HepG2 (cell line): Measurements from ENCODE around the gene FAP. TPM values are rescaled to one million over a fixed set of nuclear protein-coding genes. Genes with fewer than 3 reads are reported as not detected.

ENCODE experiments used
- ATAC-seq: fragments of 200-7000 bp; cut with Tn5 transposase; 3 replicates; pipeline ENCODE4 v1.9.1; 2020; ENCODE audit warnings: mild to moderate bottlenecking, moderate library complexity
- BruUV-seq: library from RNA; stranded (reverse); fragments of 400-500 nt; replicated peaks from 2 replicates; lab custom pipeline; 2021; lab: Mats Ljungman, UMichigan
- CTCF ChIA-PET: fragments of 300-600 bp; formaldehyde crosslinking; extraction: SDS; loops from one replicate; lab custom pipeline; 2021; ENCODE audit warnings: low total read pairs, inconsistent platforms, low intra/inter-chr PET ratio; lab: Yijun Ruan, JAX
- POLR2A ChIA-PET: fragments of 350-600 bp; sonication (Branson Sonifier 250); formaldehyde crosslinking; loops from one replicate; lab custom pipeline; 2020; ENCODE audit warnings: antibody characterized with exemption, inconsistent platforms; lab: Yijun Ruan, JAX
- DNase-seq: peaks from one replicate; pipeline ENCODE4 v3.0.0-alpha.2; 2015; ENCODE audit warnings: low spot score
- FAIRE-seq: peaks from 3 replicates; lab custom pipeline; 2011; peaks lifted over from hg19 to GRCh38; lab: Jason Lieb, UNC
- H2AFZ ChIP-seq: one replicate; pipeline ENCODE4 v1.6.1; 2011; ENCODE audit warnings: low read length, inconsistent platforms
- H3K27ac ChIP-seq: fragments of 300-600 bp; 3 replicates; pipeline ENCODE4 v1.8.0; 2011; ENCODE audit warnings: mixed run types, mild to moderate bottlenecking, mixed read lengths, low read length, inconsistent platforms; ENCODE audit not compliant: insufficient read depth; ENCODE audit errors: extremely low read length
- H3K27me3 ChIP-seq, 2 experiments: fragments of 200-600 bp in 1 of 2; 2 replicates in 1 of 2; 3 replicates in 1 of 2; pipeline versions ENCODE4 v1.6.0 to v1.8.0; 2011; ENCODE audit warnings: low read length in 2 of 2, mild to moderate bottlenecking in 2 of 2, moderate library complexity in 2 of 2, inconsistent platforms in 1 of 2; ENCODE audit not compliant: insufficient read depth in 2 of 2, control insufficient read depth in 1 of 2
- H3K36me3 ChIP-seq, 2 experiments: fragments of 200-600 bp in 1 of 2; replicated peaks in 1 of 2; 2 replicates in 1 of 2; 3 replicates in 1 of 2; pipeline versions ENCODE4 v1.5.1 to v1.8.0; 2011; ENCODE audit warnings: low read length in 2 of 2, inconsistent platforms in 1 of 2; ENCODE audit not compliant: insufficient read depth in 2 of 2, control insufficient read depth in 1 of 2
- H3K4me1 ChIP-seq: 2 replicates; pipeline ENCODE4 v1.5.1; 2012; ENCODE audit warnings: low read length, inconsistent platforms; ENCODE audit not compliant: insufficient read depth
- H3K4me2 ChIP-seq: 2 replicates; pipeline ENCODE4 v1.6.0; 2011; ENCODE audit warnings: low read depth, low read length, inconsistent platforms
- H3K4me3 ChIP-seq, 3 experiments: fragments of 200-600 bp in 1 of 3; sonication (generic), shearing (Covaris generic) in 1 of 3; replicated peaks in 1 of 3; 2 replicates each; pipeline ENCODE4 v1.5.1; 2011 to 2016; ENCODE audit warnings: low read length in 3 of 3, inconsistent platforms in 2 of 3, low read depth in 2 of 3, mild to moderate bottlenecking in 2 of 3, control low read depth in 1 of 3, mixed read lengths in 1 of 3; ENCODE audit not compliant: insufficient read depth in 1 of 3
- H3K79me2 ChIP-seq: one replicate; pipeline ENCODE4 v1.6.1; 2011; ENCODE audit warnings: low read length, inconsistent platforms; ENCODE audit not compliant: insufficient read depth
- H3K9ac ChIP-seq: 2 replicates; pipeline ENCODE4 v1.6.0; 2011; ENCODE audit warnings: mild to moderate bottlenecking, low read depth, low read length, inconsistent platforms; ENCODE audit not compliant: insufficient read depth
- H3K9me3 ChIP-seq: 2 replicates; pipeline ENCODE4 v1.5.1; 2012; ENCODE audit warnings: mild to moderate bottlenecking, low read length
- H4K20me1 ChIP-seq: 2 replicates; pipeline ENCODE4 v1.6.0; 2011; ENCODE audit warnings: inconsistent platforms, mild to moderate bottlenecking, low read length, moderate library complexity; ENCODE audit not compliant: insufficient read depth
- ARID3A ChIP-seq: IDR thresholded peaks from 2 replicates; pipeline ENCODE4 v1.6.1; 2012; ENCODE audit warnings: low read depth, low read length, improper control_type of control experiment
- ARID5B ChIP-seq: IDR thresholded peaks from 2 replicates; pipeline ENCODE4 v1.4.0; 2020; ENCODE audit warnings: mild to moderate bottlenecking, missing genetic modification reagents
- GATAD2A ChIP-seq: IDR thresholded peaks from 2 replicates; pipeline ENCODE4 v1.6.1; 2016
- HMG20A ChIP-seq: IDR thresholded peaks from 2 replicates; pipeline ENCODE4 v1.6.1; 2016; ENCODE audit warnings: borderline replicate concordance
- KAT8 ChIP-seq: IDR thresholded peaks from 2 replicates; pipeline ENCODE4 v1.6.1; 2016; ENCODE audit warnings: missing genetic modification reagents, missing compliant biosample characterization
- KLF16 ChIP-seq, 2 experiments: sonication (generic) in 1 of 2; formaldehyde crosslinking in 1 of 2; IDR thresholded peaks; 2 replicates each; pipeline versions ENCODE4 v1.6.1 to v1.8.0; 2016 to 2023; ENCODE audit warnings: missing genetic modification reagents in 2 of 2, missing compliant biosample characterization in 1 of 2
- MIXL1 ChIP-seq: IDR thresholded peaks from 2 replicates; pipeline ENCODE4 v1.6.1; 2016
- NONO ChIP-seq, 2 experiments: fragments of 450-650 bp in 1 of 2; sonication (generic) in 1 of 2; formaldehyde crosslinking in 1 of 2; IDR thresholded peaks in 1 of 2; conservative IDR thresholded peaks in 1 of 2; 2 replicates each; pipeline versions ENCODE4 v1.6.1 to v1.8.0; 2017 to 2022; ENCODE audit warnings: mild to moderate bottlenecking in 1 of 2, missing genetic modification reagents in 1 of 2, moderate library complexity in 1 of 2
- RAD21 ChIP-seq: fragments of 450-650 bp; formaldehyde crosslinking; IDR thresholded peaks from 2 replicates; pipeline ENCODE4 v1.5.0; 2020; ENCODE audit warnings: mild to moderate bottlenecking
- STAG1 ChIP-seq: sonication (generic); formaldehyde crosslinking; IDR thresholded peaks from 2 replicates; pipeline ENCODE4 v1.4.0; 2020; ENCODE audit warnings: missing genetic modification reagents
- TOE1 ChIP-seq: sonication (generic); formaldehyde crosslinking; IDR thresholded peaks from 2 replicates; pipeline ENCODE4 v1.4.0; 2020; ENCODE audit warnings: mild to moderate bottlenecking, missing genetic modification reagents
- WGBS: methylation state at CpG from one replicate; pipeline ENCODE4 v1.1.6; 2017; ENCODE audit warnings: low lambda C conversion rate; 5-methylcytosine and 5-hydroxymethylcytosine counted together
- in situ Hi-C: cut with HindIII; loops from 2 replicates; pipeline ENCODE4 v1.10.0; 2017; ENCODE audit warnings: low pct_unique_long_range_greater_than_20kb; ENCODE audit not compliant: extremely low pct_ligation_motif_present
- intact Hi-C: fragments of 100-400 bp; cut with micrococcal nuclease; formaldehyde crosslinking; loops from one replicate; pipeline ENCODE4 v1.10.0; 2022; ENCODE audit not compliant: unreplicated experiment
- polyA plus RNA-seq, 8 experiments: library from polyadenylated mRNA; depleted of rRNA in 3 of 8; stranded (reverse) in 7 of 8; unstranded in 1 of 8; fragments of >200 nt; fragmentation: Illumina TruSeq in 4 of 8; extraction: Trizol in 4 of 8; gene quantifications; 2 replicates each; pipeline versions ENCODE4 v1.2.1 to v1.2.3, GENCODE V29; 2011 to 2016; ENCODE audit warnings: low read depth in 4 of 8, missing spikeins in 1 of 8, mixed read lengths in 1 of 8; ENCODE audit not compliant: insufficient read depth in 1 of 8
- total RNA-seq, 5 experiments: library from RNA; depleted of rRNA; stranded (reverse); fragments of >200 nt; fragmentation: Illumina TruSeq; extraction: Trizol; gene quantifications; 2 replicates each; pipeline ENCODE4 v1.2.3, GENCODE V29; 2016; ENCODE audit warnings: low read depth in 1 of 5
- TF ChIP-seq, protein P1 (sequence below): sonication (generic); formaldehyde crosslinking; IDR thresholded peaks from 2 replicates; pipeline ENCODE4 v1.5.1; 2020; ENCODE audit warnings: mild to moderate bottlenecking, moderate library complexity, missing genetic modification reagents
- TF ChIP-seq, protein P2 (sequence below): sonication (generic); formaldehyde crosslinking; IDR thresholded peaks from 2 replicates; pipeline ENCODE4 v1.5.0; 2020; ENCODE audit warnings: mild to moderate bottlenecking, missing genetic modification reagents, moderate library complexity

Gene FAP
- total and polyA plus RNA-seq, 2 of the 13 experiments (the other 11 are each of a cell fraction or from before 2014, with no cell fraction given) = not detected

GRCh38 chr2:162123806-162124758 is 119.2 kb downstream of the FAP start:
- no peaks in the 10 kb centered on the region; a peak in 1 of 5 replicates for H3K27me3 ChIP-seq
- H3K4me1 ChIP-seq = peaks cover 11% of the 10 kb centered on the region
- no peaks in the 10 kb centered on the region for H3K36me3 ChIP-seq
- WGBS = 9% methylated on average over 9 of the region's 9 CpGs
- no peak overlapping the region for H3K4me3 ChIP-seq
- no peak overlapping the region for H2AFZ ChIP-seq
- H4K20me1 ChIP-seq = no peaks in the 10 kb centered on the region
- ChIA-PET CTCF (interaction anchor here (1.0 to 3.4 kb wide), 5 partner anchors 33 to 537 kb away, joined by 3 to 63 read pairs (median 9); partner anchors contain the start of gene DPP4), POLR2A (no interaction called here)
- no peaks in the 10 kb centered on the region for H3K79me2 ChIP-seq
- H3K9me3 ChIP-seq = no peaks in the 10 kb centered on the region
- H3K4me2 ChIP-seq = no peak overlapping the region
- intact Hi-C loops (loop anchor here (1.0 to 5.0 kb wide), 4 partner anchors 50 to 537 kb away; partner anchors contain the start of gene DPP4), in situ Hi-C loops (no loop called here)
- no peak overlapping the region for H3K9ac ChIP-seq
- BruUV-seq = no TSS peak
- DNase-seq (peak; percentile 69), ATAC-seq (peak; percentile 70), FAIRE-seq (peak; percentile 76)
- no peak overlapping the region for H3K27ac ChIP-seq
- peak; percentile 34; the same call in 1 of the 2 replicates for TF ChIP-seq GATAD2A
- TF ChIP-seq MIXL1 = peak; percentile 90
- TF ChIP-seq, protein P1, sequence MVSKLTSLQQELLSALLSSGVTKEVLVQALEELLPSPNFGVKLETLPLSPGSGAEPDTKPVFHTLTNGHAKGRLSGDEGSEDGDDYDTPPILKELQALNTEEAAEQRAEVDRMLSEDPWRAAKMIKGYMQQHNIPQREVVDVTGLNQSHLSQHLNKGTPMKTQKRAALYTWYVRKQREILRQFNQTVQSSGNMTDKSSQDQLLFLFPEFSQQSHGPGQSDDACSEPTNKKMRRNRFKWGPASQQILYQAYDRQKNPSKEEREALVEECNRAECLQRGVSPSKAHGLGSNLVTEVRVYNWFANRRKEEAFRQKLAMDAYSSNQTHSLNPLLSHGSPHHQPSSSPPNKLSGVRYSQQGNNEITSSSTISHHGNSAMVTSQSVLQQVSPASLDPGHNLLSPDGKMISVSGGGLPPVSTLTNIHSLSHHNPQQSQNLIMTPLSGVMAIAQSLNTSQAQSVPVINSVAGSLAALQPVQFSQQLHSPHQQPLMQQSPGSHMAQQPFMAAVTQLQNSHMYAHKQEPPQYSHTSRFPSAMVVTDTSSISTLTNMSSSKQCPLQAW (CRISPR knock-in tag) = no peak
- peak; percentile 95 for TF ChIP-seq STAG1 (CRISPR knock-in tag)
- 0 out of 2 replicates have a peak, but pooled peaks have one; percentile 16 for TF ChIP-seq HMG20A (CRISPR knock-in tag)
- peak; percentile 36; the same call in 1 of the 2 replicates for TF ChIP-seq ARID3A
- TF ChIP-seq KAT8 (CRISPR knock-in tag) = 0 out of 2 replicates have a peak, but pooled peaks have one; percentile 21
- TF ChIP-seq NONO (IDR thresholded peaks at IDR 0.05) = no peak
- TF ChIP-seq NONO (CRISPR knock-in tag; conservative IDR thresholded peaks at IDR 0.05) = no peak
- TF ChIP-seq ARID5B (CRISPR knock-in tag) = peak; percentile 40
- peak in 1 of 2 experiments; percentile 47; a peak in 1 of 4 replicates for TF ChIP-seq KLF16 (CRISPR knock-in tag; IDR thresholded peaks at IDR 0.05)
- peak; percentile 80 for TF ChIP-seq RAD21 (CRISPR knock-in tag)
- TF ChIP-seq, protein P2, sequence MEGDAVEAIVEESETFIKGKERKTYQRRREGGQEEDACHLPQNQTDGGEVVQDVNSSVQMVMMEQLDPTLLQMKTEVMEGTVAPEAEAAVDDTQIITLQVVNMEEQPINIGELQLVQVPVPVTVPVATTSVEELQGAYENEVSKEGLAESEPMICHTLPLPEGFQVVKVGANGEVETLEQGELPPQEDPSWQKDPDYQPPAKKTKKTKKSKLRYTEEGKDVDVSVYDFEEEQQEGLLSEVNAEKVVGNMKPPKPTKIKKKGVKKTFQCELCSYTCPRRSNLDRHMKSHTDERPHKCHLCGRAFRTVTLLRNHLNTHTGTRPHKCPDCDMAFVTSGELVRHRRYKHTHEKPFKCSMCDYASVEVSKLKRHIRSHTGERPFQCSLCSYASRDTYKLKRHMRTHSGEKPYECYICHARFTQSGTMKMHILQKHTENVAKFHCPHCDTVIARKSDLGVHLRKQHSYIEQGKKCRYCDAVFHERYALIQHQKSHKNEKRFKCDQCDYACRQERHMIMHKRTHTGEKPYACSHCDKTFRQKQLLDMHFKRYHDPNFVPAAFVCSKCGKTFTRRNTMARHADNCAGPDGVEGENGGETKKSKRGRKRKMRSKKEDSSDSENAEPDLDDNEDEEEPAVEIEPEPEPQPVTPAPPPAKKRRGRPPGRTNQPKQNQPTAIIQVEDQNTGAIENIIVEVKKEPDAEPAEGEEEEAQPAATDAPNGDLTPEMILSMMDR = peak; percentile 76
- TF ChIP-seq TOE1 (CRISPR knock-in tag) = 0 out of 2 replicates have a peak, but pooled peaks have one; percentile 47
